Lower leg skin (tissue), 3 donors: ENCODE measurements around the gene DDR1.

ENCODE experiments used
- POLR2A ChIP-seq, 2 donors: fragments of 450-650 bp; IDR thresholded peaks; one replicate each; pipeline ENCODE4 v1.6.1; 2016 to 2017; ENCODE audit warnings: antibody characterized with exemption in 2 of 2, mild to moderate bottlenecking in 1 of 2, moderate library complexity in 1 of 2
- TF ChIP-seq, protein P1 (sequence below), 3 donors: fragments of 450-650 bp; IDR thresholded peaks; one replicate each; pipeline ENCODE4 v1.5.1; 2016; ENCODE audit warnings: antibody characterized with exemption in 3 of 3, mild to moderate bottlenecking in 3 of 3, moderate library complexity in 2 of 3

DNA sequence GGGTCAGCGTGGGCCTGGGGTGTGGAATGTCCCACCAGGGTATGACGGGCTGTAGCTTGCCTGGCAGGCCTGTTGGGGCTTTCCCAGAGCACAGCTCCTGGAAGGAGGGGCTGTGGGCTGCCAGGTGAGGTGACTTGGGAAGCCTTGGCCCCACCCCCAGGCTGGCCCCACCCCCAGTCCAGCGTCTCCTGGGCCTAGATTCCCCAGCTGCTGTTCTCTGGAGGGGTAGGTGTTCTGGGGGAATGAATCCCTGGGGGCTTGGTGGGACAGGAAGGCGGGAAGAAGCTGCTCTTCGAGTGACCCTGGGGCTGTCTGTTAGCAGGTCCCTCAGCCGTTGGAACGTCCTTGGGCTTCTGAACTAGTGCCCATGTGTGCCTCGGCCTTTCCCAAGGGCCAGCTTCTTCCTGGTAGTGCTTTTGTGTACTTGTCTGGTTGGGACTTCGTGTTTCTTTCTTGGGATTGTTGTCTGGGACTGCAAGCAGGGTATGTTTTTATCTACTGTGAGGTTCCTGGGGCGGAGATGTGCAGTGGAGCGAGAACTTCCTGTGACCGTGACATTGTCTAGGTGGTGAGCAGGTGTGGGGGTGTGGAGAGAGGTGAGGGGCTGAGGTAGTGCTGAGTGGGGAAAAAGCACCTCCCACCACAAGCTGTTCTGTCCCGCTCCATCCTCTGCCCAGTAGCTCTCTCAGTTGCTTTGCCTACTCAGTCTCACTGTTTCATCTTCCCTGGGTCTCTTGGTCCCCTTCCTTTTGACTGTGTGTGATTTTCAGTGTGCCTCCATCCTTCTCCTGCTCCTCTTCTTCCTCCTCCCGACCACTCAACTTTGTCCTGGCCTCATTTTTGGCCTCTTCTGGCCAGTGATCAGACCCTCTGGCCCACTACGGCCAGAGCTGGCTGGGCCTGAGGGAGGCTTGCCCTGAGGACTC is 1.3 kb upstream of the DDR1 start:
- TF ChIP-seq, protein P1, sequence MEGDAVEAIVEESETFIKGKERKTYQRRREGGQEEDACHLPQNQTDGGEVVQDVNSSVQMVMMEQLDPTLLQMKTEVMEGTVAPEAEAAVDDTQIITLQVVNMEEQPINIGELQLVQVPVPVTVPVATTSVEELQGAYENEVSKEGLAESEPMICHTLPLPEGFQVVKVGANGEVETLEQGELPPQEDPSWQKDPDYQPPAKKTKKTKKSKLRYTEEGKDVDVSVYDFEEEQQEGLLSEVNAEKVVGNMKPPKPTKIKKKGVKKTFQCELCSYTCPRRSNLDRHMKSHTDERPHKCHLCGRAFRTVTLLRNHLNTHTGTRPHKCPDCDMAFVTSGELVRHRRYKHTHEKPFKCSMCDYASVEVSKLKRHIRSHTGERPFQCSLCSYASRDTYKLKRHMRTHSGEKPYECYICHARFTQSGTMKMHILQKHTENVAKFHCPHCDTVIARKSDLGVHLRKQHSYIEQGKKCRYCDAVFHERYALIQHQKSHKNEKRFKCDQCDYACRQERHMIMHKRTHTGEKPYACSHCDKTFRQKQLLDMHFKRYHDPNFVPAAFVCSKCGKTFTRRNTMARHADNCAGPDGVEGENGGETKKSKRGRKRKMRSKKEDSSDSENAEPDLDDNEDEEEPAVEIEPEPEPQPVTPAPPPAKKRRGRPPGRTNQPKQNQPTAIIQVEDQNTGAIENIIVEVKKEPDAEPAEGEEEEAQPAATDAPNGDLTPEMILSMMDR (IDR thresholded peaks at IDR 0.05): no peak
- no peak for TF ChIP-seq POLR2A (IDR thresholded peaks at IDR 0.05)
